NCI-H2196 treated with DMSO at 0.1 percent for 48 hours (cell line): ENCODE data around the gene WNT16.
"Not testable (repeated sequence)": the region's sequence is repeated elsewhere in the genome, so short reads cannot be mapped to it uniquely, and the experiment has no call there.

Source experiments
- DNase-seq: peaks from one replicate; lab custom pipeline; 2025; ENCODE audit not compliant: unreplicated experiment; lab: John Stamatoyannopoulos, UW

Gene WNT16

DNA sequence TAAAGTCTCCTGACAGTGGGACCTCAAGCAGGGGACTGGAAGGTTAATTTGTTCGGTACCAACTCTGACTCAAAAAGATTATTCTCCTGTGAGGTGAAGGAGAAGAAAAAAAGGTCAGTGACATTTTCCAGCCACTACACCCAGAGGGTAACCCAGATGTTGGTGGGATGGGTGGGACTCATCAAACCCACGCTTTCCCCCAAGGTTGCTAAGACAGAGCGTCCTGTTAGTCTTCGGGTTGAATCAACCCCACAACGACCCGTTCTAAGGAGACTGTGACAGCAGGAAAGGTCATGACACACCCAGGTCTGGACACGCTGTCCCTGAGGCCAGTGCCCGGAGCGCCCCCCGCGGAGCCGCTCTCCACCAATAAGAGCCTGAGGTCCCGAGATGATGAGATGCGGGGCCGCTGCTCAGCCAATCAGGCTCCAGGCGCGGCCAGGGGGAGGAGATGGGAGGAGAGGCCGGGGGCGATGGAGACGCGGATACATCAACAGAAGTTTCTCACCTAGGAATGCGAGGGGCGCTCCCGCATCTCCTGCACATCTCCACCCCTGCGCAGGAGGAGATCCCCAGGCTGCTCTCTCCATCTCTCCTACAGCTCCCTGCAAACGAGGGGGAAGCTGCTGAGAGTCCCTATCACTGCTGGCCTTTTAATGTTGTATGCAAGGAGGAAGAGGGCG is at the start of gene WNT16:
WNT16 (plus strand) TSS at position 493 of the 683 bp plus-strand sequence. CDS start 293 bp downstream, outside the sequence.
- DNase-seq = no peak

DNA sequence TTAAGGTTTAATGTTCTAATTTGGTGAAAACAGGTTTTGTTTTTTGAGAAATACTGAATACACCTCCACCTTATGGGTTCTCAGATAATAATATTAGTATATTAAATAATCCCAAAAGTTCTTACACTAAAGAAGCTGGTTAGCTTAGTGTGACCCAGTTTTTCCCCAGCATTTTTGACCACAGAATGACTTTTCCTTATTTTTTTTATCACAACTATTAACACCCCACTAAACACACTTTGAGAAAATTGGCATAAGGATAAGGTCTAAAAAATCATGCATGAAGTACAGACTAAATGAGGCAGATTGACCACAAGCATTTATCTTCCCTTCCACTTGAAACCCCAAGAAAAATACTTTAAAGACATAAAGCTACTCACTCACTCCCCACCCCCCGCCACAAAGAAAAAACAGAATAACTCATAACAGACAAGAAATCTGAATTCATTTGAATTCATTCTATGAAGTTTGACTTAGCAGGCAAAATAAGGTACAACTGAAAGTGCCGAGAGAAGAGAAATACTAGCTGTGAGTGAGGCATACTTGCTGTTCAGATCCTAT is 49.7 kb upstream of the WNT16 start:
- DNase-seq = no peak

DNA sequence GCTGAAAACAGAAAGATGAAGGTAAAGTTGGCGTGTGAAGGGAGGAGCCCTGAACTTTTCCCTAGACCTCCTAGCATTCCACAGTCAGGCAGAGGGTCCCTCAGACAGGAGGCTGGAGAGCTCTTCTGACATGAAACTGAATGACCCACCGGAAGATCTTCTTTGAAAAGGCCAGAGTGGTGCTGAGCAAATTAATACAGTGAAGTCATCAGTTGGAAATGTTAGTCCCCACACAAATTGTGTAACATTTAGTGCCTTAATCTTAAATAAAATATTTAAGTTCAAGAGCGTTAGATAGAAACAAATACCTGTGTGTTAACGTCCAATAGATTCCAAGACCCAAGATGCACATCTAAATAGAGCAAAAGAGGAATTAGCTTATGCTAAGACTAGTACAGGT is 49.0 kb upstream of the WNT16 start:
- DNase-seq = no peak

DNA sequence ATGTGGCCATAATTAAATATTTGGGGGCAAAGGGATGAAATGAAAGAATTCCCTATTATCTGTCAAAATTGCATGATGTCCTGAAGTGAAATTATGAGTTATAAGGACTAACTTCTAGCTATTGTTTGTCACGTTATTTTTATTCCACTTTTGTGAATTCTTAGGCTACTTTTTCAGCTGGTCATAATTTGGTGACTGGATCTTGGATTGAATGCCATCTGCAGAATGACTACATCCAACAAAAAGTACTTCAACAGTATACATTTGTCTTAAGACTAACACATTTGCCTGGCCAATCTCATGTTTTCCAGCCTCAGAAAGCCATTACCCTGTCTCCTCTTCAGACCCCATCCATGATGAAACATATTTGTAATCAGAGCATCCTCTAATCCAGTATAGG is 48.1 kb upstream of the WNT16 start:
- DNase-seq = no peak

DNA sequence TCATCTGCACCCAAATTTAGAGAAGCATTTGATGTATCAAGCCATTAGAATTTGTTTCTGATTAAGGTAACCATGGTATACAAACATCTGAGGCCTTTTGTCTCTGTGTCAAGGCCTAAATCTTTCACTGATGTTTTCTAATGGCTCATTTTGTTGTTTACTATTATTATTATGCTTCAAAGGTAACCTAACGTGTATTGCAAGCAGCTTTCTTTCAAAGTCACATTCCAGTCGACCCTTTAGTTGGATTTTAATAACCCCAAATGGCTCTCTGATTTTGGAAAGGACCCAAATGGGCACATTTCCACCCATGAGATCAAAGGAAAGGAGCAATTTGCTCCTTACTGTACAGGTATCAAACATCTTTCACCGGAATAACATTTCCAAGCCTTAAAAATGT is 46.7 kb upstream of the WNT16 start:
- no peak for DNase-seq

DNA sequence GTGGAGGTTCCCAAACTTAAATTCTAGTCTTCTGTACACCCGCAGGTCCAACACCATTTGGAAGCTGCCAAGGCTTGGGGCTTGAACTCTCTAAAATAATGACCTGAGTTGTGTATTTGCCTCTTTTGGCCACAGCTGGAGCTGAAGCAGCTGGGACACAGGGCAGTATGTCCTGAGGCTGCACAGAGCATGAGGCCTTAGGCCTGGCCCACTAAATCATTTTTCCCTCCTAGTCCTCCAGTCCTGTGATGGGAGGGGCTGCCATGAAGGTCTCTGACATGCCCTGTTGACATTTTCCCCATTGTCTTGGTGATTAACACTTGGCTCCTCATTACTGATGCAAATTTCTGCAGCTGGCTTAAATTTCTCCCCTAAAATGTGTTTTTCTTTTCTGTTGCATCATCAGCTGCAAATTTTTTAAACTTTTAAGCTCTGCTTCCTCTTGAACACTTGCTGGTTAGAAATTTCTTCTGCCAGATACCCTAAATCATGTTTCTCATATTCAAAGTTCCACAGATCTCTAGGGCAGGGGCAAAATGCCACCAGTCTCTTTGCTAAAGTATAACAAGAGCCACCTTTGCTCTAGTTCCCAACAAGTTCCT is 43.6 kb upstream of the WNT16 start:
- no peak for DNase-seq

GRCh38 chr7:121286186-121286585 is 42.6 kb upstream of the WNT16 start:
- no peak for DNase-seq

DNA sequence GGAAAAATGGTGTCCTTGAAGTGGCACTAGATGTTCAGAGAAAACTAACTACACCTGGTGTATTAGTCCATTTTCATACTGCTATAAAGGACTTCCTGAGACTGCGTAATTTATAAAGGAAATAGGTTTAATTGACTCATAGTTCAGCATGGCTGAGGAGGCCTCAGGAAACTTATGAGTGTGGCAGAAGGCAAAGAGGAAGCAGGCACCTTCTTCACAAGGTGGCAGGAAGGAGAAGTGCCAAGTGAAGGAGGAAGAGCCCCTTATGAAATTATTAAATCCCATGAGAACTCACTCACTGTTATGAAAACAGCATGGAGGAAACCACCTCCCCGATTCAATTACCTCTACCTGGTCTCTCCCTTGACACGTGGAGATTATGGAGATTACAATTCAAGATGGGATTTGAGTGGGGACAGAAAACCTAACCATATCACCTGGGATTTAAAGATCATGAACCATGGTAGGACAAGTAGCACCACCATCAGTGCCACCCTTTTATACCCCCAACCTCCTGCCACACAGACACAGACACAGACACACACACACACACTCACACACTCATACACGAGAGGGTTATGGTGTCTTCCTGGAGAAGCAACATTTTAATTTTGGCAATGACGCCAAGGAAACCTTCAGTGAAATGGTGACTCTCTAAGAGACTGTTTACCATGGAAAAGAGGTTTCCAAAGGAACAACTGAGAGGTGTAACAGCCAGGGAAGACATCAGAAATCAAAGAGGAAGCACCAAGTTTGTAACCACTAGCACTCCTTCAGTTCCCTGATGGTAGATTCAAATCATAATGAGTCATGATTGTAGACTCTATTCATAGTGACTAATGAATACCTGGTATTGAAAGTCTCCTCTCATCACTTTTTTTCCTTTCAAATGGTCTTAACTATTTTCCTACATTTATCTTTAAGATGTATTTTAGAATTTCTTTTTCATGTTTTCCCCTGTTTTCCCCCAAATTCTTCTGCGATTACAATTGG is 41.8 kb upstream of the WNT16 start:
- no peak for DNase-seq

DNA sequence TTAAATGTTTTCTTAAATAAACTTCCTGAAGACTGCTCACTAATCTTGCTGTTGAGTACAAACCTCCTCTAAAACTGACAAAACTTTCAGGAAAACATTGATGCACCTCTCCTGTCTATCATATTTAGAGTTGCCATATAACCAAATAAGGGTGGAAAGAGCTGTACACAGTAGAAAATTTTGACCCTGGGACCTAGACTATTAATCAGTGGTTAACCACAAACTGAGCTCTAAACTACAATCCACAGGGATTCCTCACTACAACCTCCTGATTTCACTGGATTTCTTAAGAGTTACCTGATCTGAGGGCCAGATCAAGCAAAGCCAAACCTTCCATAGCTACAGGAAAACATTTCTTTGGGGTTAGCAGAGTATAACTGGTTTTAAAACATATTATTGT is 39.9 kb upstream of the WNT16 start:
- DNase-seq = no peak

DNA sequence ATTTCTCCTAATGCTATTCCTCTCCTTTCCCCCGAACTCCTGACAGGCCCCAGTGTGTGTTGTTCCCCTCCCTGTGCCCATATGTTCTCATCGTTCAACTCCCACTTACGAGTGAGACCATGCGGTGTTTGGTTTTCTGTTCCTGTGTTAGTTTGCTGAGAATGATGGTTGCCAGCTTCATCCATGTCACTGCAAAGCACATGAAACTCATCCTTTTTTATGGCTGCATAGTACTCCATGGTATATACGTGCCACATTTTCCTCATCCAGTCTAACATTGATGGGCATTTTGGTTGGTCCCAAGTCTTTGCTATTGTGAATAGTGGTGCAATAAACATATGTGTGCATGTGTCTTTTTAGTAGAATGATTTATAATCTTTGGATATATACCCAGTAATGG is 38.9 kb upstream of the WNT16 start:
- DNase-seq = not testable (repeated sequence)

DNA sequence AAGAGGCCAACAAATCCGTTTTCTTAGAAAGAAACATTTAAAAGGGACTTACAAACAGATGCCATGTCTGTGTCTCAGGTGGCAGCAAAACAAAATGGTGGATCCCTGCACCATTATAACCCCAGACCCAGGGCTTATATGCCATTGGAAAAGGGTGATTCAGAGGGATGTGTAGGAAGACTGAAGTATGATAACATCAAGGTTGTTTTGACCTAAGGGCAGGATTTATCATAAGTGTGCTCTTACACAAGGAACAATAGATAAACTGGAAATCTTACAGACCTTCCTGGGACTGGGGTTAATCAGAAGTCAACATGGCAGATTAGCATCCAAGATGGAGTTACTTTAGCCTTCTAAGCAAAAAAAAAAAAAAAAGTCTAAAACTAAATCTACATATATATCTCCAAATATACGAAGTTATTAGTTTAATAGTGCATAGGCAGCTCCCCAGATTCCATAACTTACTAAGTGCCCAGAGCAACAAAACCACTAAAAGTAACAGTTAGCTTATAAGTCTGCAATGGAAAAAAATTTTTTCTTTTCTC is 34.3 kb upstream of the WNT16 start:
- DNase-seq = no peak

DNA sequence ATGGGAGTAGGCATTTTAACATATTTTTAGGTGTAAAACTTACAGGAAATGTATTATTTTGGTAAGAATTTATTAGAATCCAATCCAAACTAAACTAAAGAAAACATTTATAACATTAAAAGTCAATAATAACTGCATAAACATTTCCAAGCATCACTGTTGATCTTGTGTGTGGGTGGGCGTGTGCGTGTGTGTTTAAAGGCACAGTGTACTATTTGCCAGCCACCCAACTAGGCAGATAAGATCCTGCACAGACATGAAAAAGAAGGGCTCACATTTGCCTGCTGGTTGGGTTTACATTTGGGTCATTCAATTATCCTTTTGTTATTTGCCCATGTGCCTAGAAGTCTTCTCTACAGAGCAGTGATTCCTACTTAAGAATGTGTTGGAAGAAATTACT is 31.0 kb upstream of the WNT16 start:
- no peak for DNase-seq

GRCh38 chr7:121298831-121299239 is 30.0 kb upstream of the WNT16 start:
- no peak for DNase-seq

GRCh38 chr7:121300685-121301420 is 27.9 kb upstream of the WNT16 start:
- DNase-seq = no peak

DNA sequence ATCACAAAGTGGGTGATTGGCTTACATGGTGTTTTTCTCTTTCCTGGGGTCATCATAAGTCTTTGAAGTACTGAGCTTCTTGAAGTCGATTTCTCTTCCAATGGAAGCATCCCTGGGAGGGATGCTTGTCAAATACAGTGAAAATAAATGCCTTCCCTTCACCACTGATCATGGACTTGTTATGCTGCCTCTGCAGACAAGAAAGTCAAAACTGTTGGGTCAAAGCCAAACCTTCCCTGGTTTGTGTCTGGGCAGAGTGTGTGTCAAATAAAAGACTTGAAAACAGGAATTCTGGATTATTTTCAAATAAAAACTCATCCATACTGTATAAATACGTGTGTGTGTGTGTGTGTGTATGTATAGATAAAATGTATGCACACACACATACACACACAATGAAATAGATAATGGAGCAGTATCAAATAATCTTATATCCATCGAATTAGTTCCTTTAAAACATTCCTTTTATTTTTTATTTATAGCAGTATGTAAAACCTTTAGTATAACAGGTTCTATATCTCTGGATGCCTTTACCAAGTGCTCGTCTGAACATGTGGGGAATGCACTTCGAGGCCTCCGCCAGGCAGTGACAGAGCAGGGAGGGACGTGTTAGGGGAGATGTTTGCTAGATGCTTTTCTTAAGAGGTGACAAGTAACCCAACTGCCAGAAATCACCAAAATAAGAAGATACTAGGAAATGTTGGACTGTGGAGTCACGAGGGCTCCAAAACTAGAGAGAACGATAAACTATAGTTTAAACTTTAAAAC is 27.2 kb upstream of the WNT16 start:
- DNase-seq = no peak

DNA sequence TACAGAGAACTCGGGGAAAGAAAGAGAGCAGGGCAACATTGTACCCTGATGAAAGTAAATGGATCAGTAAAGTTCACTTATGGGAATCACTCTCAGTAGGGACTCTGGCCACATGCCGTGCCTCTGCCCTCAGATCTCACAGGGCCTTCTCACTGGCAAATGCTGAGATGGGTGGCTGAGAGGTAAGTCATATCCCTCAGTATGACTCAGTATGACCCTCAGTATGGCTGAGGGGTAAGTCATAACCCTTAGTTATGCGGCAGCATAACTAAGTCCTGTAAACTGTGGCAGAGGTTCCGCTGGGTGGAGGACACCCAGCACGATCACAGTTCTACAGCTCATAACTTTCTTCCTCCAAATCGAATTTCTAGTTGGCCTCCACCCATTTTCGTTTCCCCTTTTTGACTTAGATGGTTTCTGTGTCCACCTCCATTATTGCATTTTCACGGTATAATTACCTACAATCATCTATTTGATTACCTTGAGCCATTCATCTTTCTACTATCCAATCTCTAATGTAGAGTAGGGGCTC is 26.5 kb upstream of the WNT16 start:
- DNase-seq = no peak

- DNase-seq = no peak
Observed at GRCh38 chr7:121303422-121304101, 25.2 kb upstream of the WNT16 start.

DNA sequence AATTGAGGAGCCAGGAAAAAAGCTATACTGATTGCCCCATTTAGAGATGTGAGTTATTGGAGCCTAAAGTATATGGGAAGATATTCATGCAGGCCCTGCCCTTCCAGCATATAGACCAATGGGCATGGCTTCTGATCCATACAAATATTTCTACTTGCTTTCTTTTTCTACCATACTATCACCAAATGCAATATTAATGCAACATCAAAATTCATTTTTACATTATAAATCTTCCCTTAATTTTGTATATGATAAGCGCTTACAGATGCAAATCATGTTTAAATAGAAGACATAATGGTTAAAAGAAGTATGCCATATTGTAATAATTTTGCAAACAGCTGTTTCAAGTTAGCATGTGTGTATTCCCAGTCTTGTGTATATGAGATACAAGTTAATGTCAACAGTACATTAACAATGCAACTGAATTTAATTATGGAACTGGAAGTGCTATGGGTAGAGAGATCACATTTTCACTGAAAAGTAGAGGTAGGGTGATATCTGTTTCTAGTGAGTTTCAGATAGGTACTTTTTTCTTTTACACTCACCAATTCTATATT is 24.6 kb upstream of the WNT16 start:
- no peak for DNase-seq

- DNase-seq = no peak
Observed at GRCh38 chr7:121305109-121305508, 23.7 kb upstream of the WNT16 start.
